ENCODE measurements around the gene TSPAN2. TPM values are rescaled to one million over a fixed set of nuclear protein-coding genes. Genes with fewer than 3 reads are reported as not detected.

The TSPAN2 gene
- 22.0 TPM for total RNA-seq

DNA sequence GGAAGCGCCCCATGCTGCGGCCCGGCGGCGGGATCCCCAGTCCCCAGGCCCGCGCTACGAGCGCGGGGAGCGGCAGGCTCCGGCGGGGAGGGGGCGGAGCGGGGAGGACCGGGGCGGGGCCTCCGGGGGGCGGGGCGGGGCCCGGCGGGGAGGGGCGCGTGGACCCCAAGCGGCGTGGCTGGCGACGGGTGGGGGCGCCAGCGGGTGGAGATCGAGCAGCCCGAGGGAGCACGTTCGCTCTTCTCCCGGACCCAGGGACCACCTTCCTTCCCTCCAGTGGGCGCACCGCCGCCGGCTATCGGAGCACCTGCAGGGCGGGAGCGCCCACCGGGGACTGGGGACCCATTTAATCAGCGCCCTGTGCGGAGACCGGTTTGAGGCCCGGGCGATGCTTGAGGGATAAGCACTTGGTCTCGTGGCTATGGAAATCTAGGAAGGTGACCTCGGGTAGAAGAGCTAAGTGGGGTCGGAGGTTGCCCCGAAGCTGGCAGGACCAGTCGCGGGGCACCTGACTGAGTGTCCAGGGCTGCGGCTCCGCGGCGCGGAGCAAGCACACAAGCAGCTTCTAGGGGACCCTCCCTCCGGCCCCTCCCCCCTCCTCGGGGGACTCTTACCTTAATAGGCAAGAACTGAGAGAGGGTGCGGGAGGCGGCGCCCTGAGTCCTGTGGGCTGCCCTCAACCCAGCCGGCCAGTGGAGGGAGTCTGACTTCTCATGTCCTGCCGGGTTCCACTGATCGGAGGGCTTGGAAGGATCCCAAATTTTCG is at the start of gene TSPAN2:
Gene TSPAN2, minus strand, starts transcription at position 84 of the 766 bp plus-strand sequence. Its CDS starts 71 bp downstream, at position 13.
- DNase-seq (ENCODE audit: low spot score) = peak; percentile 90

DNA sequence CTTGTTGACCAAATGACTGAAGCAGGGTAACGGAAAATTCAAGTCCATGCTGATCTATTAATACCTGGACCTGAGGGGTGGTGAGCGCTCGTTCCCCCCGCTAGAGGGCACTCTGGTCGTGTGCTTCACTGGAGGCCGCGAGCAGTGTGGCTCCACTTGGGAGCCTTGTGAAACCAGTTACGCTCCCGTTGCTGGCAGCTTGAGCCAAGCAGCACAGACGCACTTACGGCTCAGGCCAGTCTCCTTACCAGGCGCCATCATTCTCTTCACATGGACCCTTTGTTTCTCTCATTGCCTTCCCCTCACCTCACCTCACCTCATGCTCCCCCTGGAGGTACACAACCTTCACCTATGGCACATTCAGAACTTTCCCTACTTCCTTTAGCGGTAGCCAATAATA is 49.7 kb upstream of the TSPAN2 start:
- peak; percentile 90 for DNase-seq (ENCODE audit: low spot score)

DNA sequence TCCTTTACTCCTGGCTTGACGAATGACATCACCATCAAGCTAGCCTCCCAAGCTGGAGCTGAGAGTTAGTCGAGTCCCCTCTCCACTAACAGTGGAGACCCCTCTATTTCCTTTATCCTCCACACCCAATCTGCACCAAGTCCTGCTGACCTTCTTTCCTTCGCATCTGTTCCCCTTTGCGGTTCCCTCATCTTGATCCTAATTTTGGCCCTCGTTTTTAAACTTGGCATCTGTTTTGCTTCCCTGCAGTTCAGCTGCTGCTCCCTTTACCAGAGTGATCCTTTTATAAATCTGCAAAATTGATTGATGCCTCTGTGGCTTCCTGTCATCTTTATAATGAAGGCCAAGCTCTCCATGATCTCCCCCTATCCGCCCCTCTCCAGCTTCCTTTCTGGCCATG is 49.0 kb upstream of the TSPAN2 start:
- no peak for DNase-seq (ENCODE audit: low spot score)

DNA sequence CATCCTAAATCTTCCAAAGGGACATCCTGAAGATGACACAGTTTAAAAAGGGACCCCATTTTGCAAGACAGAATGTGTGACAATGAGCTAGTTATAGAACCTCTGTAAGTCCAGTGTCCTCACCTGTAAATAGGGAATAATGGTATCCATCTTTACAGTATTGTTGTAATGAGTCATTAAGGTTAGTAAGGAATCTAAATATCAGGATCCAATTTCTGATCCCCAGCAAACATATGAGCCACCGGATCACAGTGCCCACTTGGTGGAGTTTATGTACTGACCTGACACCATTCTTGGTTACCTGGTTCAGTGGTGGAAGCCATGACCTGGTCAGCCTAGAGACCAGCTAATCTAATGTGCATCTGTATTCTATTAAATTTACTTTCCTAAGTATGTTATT is 47.9 kb upstream of the TSPAN2 start:
- DNase-seq (ENCODE audit: low spot score) = no peak

DNA sequence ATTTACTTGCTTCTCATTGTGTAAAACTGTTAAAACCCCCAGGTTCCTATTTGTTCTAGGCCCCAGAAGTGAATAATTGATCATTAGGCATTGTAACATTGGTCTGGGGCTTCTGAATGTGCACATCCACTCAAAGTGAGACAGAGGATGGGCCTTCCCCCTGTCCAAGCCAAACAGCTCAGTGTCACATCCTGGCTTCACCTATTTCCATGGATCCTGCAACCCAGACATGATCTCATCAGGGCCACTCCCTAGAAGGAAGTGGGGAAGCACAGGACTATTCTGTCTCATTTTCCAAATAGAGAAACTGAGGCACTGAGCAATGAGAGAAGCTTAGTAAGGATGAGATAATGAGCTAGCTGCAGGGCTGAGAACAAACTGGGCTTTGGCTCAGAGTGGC is 47.4 kb upstream of the TSPAN2 start:
- DNase-seq (ENCODE audit: low spot score) = no peak

DNA sequence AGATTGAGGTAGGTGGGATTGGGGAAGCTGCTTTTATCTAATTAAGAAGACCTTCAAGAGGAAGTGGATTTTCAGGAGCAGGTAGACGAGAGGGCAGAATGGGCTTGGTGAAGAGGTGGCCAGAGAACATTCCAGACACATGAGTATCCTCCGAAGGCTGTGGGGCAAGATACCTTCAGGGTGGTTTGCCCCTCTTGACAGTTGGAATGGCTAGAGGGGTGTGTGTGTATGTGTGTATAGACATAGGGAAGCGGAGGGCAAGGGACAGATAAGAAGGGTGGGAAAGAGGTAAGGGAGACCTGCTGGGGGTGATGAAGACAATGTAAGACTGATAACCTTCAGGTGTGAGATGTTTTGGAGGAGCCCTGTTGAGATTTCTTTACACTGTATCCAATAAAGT is 46.8 kb upstream of the TSPAN2 start:
- no peak for DNase-seq (ENCODE audit: low spot score)

DNA sequence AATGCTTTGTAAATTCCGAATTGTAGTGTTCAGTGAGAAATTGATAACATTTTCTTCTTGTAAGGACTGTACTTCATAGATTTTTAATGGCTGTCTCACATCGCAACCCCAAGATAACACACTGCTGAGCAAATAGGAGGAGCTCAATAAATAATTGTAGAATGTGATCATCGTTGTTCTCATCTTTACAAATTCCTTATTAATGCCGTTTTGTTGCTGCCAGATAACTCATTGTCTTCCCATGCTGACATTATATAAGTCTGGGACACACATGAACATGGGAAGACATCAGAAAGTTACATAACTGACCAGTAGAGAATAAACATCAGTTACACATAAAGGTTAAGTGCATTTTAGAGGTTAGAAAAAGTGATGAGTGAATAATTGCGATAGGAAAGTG is 46.4 kb upstream of the TSPAN2 start:
- DNase-seq (ENCODE audit: low spot score) = no peak

DNA sequence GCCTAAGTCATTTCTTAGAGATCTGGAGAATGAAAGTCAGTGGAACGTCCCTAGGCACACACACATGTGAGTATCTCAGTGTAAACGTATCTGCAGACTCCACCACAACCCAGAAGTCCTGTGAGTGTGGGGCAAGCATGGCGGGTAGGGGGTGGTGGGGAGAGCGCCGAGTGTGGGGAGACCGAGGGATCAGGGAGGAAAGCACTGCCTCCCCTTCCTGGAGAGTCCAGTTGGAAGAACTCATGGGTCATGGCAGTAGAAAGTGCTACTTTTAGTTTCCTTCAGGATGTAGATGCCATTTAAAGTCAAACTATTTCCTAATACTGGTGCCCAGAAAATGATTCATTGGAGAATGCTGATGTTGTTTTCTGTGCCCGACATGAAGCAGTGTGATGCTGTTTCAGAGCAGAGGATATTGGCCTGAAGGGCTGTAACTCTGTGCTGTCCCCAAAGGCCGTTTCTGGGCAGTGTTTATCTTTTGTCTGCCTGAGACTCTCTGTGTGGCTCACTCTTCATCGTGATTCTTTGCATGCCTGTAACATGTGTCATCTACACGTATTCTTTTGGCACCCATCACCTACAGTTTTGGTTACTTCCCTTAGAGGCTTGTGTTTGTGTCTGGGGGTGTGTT is 45.7 kb upstream of the TSPAN2 start:
- no peak for DNase-seq (ENCODE audit: low spot score)

DNA sequence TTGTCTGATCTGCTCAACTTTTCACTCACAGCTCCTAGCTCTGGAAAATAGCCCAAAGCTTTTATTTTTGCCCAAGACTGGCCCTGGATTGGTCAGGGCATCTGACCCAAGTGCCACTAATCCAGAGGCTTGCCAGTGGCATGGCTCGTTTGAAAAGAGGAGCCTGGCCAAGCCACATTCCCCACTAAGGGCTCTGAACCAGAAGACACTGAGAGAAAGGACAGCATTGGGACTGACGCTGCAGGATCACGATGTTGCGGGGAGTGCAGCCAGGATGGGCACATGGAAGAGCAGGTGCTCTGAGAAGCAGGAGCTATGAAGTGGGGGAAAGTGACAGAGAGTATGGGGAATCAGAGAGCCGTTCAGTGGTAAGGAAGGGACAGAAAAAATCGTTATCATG is 44.9 kb upstream of the TSPAN2 start:
- no peak for DNase-seq (ENCODE audit: low spot score)

DNA sequence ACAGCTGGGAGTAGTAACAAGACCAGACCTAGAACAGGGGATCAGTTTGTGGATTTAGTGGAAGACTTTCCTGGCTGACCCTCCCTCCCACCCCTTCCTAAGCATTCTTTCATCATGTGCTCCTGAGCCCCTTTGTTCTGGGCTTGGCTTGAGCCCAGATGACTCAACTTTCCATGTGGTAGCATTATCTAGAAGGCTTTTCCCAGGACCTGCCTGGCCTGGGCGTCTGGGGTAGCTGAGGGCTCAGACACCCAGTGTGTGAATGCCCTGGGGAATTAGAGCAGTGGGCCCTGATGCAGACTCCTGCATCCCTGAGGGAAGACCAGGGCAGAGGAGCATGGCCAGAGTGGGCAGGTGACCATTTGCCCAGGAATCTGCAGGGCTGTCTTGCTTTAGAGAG is 44.1 kb upstream of the TSPAN2 start:
- DNase-seq (ENCODE audit: low spot score) = no peak

DNA sequence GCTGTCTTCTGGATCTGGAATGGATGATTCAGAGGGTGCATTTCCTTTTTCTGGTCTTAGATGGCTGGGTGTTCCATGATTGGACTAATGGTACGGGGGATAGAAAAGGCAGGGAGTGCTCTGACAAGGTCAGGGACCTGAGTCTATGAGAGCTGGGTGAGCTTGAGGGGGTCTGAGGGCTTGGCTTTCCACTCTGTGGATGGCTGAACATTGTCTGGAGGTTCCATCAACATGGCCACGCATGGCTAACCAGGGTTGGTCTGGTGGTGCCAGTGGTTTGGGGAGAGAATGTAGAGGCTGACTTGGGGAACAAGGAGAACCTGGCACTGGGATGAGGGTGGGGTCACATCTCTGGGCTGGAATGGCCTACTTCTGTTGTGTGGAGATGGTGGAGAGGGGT is 41.5 kb upstream of the TSPAN2 start:
- no peak for DNase-seq (ENCODE audit: low spot score)

DNA sequence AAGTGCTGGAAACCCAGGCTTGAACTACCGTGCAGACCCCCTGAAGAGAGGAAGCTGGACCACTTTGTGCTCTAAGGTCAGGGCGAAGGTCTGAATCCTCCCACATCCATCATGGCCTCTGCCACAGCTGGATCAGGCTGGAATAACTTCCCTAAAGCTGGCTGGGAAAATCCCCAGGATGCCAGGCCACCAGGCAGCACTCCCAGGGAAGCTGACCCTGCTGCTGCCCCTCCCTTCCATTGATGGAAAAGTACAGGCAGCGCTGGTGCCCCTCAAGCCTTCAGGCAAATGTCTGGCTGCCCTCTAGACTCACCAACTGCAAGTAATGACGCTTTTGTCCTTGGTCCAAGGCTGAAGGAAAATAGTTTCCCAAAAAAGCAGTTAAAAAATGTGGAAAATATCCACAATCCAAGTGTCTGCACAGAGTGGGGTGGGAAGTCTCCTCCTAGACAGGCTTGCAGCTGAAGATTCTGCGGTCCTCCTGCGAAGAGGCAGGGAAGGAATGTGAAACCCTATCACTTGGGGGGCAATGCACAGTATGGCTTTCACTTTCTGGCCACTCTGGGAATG is 39.9 kb upstream of the TSPAN2 start:
- no peak for DNase-seq (ENCODE audit: low spot score)

DNA sequence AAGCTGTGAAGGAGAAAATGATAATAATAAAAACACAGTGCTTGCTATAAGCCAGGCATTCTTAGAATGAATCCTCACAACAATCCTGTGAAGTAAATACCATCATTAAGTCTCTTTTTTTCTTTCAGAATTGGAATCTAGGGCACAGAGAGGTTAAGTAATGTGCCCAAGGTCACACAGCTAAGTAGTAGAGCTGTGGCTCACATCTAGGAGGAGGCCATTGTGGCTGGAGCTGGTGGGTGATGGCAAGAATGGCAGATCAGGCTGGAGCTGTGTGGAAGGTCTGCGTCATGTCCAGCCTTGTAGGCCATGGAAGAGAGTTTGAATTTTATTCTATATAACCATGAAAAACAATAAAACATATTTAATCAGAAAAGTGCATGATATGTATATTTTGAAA is 38.2 kb upstream of the TSPAN2 start:
- DNase-seq (ENCODE audit: low spot score) = no peak

DNA sequence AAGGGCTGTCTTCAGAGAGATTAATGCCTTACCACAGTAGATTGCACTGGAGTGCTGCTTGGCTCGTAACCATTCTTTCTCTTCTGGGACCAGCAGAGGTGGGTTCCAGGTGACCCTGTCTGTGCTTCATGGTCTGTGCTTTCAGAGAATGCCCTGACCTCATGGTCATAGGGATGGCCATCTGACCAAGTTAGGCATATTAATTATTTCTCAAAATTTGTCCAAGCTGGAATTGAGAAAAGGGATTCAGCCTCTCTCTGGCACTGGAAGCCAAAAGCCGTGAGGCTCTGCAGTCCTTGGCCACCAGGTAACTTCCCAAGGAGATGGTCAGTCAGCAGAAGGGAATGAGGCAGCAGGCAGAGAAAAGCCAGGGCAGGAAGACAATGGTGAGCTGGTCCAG is 37.2 kb upstream of the TSPAN2 start:
- no peak for DNase-seq (ENCODE audit: low spot score)

DNA sequence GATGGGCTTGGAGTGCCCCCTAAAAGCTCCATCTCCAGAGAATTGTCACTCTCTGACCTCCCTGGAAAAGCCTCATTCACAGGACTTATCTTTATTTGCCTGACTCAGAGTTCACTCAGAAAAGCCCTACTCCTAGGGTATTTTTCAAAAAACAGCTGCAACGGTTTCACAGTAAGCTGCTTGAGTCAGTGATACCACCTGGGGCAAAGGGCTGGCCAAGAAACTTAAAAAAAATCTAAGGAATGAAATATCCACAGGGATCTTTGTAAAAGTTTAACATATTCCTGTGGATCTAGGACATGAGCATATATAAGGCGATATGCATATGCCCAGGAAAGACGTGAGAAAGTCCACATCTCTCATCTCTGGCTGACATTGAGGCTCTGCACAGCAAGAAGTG is 33.8 kb upstream of the TSPAN2 start:
- no peak for DNase-seq (ENCODE audit: low spot score)

DNA sequence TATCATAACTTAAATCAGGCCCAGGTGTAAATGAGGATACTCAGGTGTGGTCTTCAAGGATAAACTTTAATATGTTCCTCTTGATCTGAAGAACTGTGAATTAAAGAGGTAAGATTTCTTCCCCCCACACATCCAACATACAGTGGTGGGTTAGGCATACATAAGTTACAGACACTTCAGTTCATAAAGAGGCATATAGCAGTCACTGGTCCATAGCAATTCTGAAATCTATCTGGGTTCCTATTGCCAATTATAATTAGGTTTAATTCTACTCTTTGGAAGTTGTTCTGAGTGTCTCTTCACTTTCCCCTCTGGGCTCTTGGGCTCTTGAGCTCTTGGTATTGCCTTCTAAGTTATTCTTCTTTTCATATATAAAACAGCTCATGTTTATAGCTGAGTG is 32.5 kb upstream of the TSPAN2 start:
- no peak for DNase-seq (ENCODE audit: low spot score)

DNA sequence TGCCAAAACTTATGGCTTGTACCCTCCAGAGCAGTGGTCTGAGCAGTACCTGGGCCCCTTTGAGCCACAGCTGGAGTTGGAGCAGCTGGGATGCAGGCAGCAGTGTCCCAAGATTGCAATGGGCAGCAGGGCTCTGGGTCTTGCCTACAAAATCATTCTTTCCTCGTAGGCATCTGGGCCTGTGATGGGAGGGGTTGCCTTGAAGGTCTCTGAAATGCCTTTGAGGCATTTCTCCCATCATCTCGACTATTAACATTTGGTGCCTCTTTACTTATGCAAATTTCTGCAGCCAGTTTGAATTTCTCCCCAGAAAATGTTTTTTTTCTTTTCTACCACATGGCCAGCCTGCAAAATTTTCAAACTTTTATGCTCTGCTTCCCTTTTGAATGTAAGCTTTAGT is 31.0 kb upstream of the TSPAN2 start:
- DNase-seq (ENCODE audit: low spot score) = no peak

DNA sequence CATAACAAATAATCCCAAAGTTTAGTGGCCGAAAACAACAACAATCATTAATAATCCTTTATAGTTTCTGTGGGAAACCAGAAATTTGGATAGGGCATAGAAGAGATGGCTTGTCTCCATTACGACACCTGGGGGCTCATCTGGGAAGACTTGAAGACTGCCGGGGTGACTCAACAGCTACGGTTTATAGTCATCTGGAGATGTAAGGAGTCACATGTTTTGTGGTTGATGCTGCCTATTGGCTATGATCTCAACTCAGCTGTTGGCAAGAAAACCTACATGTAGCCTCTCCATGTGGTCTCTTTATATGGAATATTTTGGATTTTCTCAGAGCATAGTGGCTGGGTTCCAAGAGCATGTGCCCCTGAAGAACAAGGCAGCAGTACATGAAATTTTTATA is 29.3 kb upstream of the TSPAN2 start:
- DNase-seq (ENCODE audit: low spot score) = no peak

DNA sequence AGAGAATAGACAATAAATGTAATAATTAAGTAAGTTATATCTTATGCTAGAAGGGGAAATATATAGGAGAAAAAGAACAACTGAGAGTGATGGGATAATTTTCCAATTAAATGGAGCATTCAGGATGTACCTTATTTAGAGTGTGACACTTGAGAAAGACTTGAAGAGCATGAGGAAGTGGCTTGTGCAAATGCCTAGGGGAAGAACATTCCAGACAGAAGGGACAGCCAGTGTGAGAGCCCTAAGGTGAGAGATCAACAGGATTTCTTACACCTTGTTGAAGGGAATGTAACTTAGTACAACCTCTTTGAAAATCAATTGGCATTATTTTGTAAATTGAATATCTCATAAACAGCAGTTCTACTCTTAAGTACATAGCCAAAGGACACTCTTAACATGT is 28.8 kb upstream of the TSPAN2 start:
- no peak for DNase-seq (ENCODE audit: low spot score)

DNA sequence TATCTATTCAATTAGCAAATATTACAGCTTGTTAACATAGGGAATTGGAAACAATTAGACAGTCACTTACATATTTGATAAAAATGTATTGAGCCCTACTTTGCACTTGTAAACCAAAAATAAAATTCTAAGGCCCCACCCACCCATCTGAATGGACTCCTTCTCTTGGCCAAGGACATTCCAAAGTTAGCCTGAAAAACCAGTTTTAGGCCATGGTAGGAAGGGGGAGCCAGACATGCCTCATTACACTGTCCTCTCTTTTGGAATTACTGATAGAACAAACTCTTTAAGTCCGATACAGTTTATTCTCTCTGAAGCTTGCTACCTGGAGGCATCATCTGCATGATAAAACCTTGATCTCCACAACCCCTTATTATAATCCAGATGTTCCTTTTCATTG is 28.0 kb upstream of the TSPAN2 start:
- DNase-seq (ENCODE audit: low spot score) = no peak

DNA sequence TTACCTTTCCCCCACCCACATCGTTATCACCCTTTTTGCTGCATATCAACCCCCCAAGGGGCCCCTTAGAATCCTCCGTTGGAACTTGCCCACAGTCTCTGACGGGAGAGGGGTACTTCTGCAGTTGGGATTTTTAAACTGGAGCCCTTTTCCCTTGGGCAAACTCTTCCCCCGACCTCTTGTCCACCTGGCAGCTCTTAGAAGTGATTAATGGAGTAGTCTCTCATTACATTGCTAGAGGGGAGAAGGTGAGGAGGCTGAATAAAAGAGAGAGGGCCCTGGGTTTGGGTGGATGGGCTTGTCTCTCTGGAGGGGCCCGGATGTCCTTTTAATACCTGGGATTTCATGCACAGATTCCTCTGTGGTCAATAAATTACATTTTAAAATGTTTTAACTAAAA is 27.2 kb upstream of the TSPAN2 start:
- DNase-seq (ENCODE audit: low spot score) = no peak

DNA sequence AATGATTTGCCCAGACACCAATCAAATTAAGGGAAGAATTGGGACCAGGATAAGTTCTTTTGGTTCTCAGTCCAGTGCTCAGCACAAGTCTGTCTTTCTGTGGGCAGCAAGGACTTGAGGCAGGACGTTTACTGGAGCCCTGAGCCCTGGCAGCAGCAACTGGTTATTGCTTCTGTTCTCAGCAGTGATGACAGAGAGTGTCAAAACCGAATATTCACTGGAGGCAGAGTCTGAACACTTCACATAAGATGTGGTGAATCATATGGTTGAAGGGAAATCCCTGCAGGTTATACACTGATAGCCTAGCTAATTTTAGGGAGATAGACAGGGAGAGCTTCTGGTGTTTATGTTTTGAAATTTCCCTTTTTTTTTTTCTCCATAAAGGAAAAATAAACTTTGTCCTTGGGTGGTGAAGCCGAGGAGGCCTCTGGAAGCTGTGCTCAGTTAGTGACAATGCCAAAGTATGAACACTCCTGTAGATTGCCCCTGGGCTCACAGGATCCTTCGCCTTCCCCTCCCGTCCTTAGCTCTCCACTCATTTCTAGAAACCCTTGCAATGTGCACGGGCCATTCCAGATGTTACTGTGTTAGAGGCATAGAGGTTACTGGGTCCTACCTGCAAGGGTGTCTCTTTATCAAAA is 26.3 kb upstream of the TSPAN2 start:
- no peak for DNase-seq (ENCODE audit: low spot score)

DNA sequence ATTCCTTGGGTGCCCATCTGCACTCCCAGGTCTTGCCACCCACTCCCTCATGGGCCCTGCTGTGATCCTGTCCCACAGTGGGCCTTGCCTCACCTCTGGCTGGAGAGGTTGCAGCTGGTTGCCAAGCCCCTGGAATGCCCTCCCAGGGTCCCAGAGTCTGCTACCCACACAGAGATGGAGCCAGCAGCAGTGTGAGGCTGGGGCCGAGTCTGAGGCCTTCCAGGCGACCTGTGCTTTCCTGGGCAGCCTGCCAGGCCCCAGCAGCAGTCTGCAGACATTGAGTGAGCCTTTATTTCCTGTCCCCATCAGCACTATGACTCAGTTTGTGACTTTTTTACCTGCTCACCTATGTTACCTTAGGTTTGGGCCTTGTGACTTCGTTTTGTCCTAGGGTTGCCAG is 25.0 kb upstream of the TSPAN2 start:
- DNase-seq (ENCODE audit: low spot score) = peak; percentile 64
